K562 (cell line): ENCODE results near the gene KLHL6.

Source experiments
- AFF4 ChIP-seq: sonication (generic); formaldehyde crosslinking; IDR thresholded peaks from 2 replicates; pipeline ENCODE4 v1.8.0; 2023; ENCODE audit warnings: mild to moderate bottlenecking, missing genetic modification reagents
- POLR2A ChIP-seq: fragments of 450-650 bp; conservative IDR thresholded peaks from 2 replicates; pipeline ENCODE4 v1.6.1; 2016

GRCh38 chr3:183442994-183443393, 112.5 kb downstream of the KLHL6 start:
- TF ChIP-seq POLR2A (no peak), AFF4 (CRISPR knock-in tag) (no peak)
